Glomerular endothelial cell (primary cell): ENCODE measurements around the gene ZNF439. TPM values are rescaled to one million over a fixed set of nuclear protein-coding genes. Genes with fewer than 3 reads are reported as not detected.

Source experiments
- total RNA-seq: library from RNA; depleted of rRNA; stranded (reverse); fragments of >200 nt; gene quantifications from 2 replicates; pipeline ENCODE4 v1.2.3, GENCODE V29; 2015

Gene ZNF439
- total RNA-seq, 1 donor from 2014 or later = 3.3 TPM

Other genes starting within 250 kb of the ZNF439 start
- gene ZNF823, start 109.8 kb upstream of the ZNF439 start, total RNA-seq = 3.4 and 5.9 TPM in 2 replicates
- gene ZNF441, start 81.7 kb upstream of the ZNF439 start, total RNA-seq = 3.2 and 3.9 TPM in 2 replicates
- gene ZNF491, start 50.2 kb upstream of the ZNF439 start, total RNA-seq = 1.2 and 3.1 TPM in 2 replicates
- gene ZNF440, start 34.5 kb upstream of the ZNF439 start, total RNA-seq = 5.3 and 7.8 TPM in 2 replicates
- 10.1 and 15.2 TPM in 2 replicates for gene ZNF69, start 39.1 kb downstream of the ZNF439 start, total RNA-seq
- gene ZNF700, start 76.4 kb downstream of the ZNF439 start, total RNA-seq = 4.6 and 7.9 TPM in 2 replicates
- 2.3 and 6.7 TPM in 2 replicates for gene ZNF763, start 116.3 kb downstream of the ZNF439 start, total RNA-seq
- 2.4 and 5.5 TPM in 2 replicates for gene ZNF433, start 187.0 kb downstream of the ZNF439 start, total RNA-seq
- gene ZNF878, start 204.2 kb downstream of the ZNF439 start, total RNA-seq = 0.64 TPM in 1 of 2 replicates, not detected in the other
- 2.2 and 2.3 TPM in 2 replicates for gene ZNF844, start 216.0 kb downstream of the ZNF439 start, total RNA-seq